ENCODE data around the gene SMARCA2. TPM values are rescaled to one million over a fixed set of nuclear protein-coding genes. Genes with fewer than 3 reads are reported as not detected.

Gene SMARCA2
- polyA plus RNA-seq, 1 donor from 2014 or later: 150 TPM

DNA sequence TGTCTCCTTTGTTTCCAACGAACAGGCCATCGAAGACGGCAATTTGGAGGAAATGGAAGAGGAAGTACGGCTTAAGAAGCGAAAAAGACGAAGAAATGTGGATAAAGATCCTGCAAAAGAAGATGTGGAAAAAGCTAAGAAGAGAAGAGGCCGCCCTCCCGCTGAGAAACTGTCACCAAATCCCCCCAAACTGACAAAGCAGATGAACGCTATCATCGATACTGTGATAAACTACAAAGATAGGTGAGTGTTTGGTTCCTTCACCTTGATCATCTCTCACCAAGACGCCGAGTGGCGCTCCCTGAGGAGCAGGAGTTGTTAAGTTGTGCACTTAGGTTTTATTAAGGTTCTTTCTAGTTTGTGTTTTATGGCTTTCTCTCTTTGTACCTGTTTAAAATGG lies 146.5 kb downstream of the SMARCA2 start:
- Histone ChIP-seq H3K9me3 (ENCODE audit: low read length) (no peaks in the 10 kb centered on the region), H3K79me2 (replicated peaks; ENCODE audit: insufficient read depth, low read length) (peaks cover 5% of the 10 kb centered on the region), H2AFZ (ENCODE audit: low read depth, low read length) (no peak overlapping the region), H3K27ac (ENCODE audit: low read length) (no peak overlapping the region), H4K20me1 (ENCODE audit: insufficient read depth) (no peaks in the 10 kb centered on the region), H3K9ac (ENCODE audit: low read length) (no peak overlapping the region), H3K9me2 (ENCODE audit: insufficient read depth, low read length) (no peaks in the 10 kb centered on the region), H3K4me2 (ENCODE audit: low read length) (no peak overlapping the region), H3K36me3 (ENCODE audit: insufficient read depth, low read length) (no peaks in the 10 kb centered on the region), H3K27me3 (ENCODE audit: insufficient read depth, low read depth, low read length) (no peaks in the 10 kb centered on the region), H3F3A (ENCODE audit: insufficient read depth, low read length, poor library complexity, severe bottlenecking) (peaks cover 6% of the 10 kb centered on the region), H3K4me3 (ENCODE audit: low read length) (no peak overlapping the region)
- TF ChIP-seq EZH2 (IDR thresholded peaks at IDR 0.05; ENCODE audit: borderline replicate concordance, insufficient read depth, low read length, poor library complexity, severe bottlenecking) (no peak), POLR2AphosphoS5 (IDR thresholded peaks at IDR 0.05) (no peak), MXI1 (conservative IDR thresholded peaks at IDR 0.05; ENCODE audit: poor library complexity, severe bottlenecking) (no peak), EP300 (conservative IDR thresholded peaks at IDR 0.05; ENCODE audit: poor library complexity, severe bottlenecking) (no peak), SMC3 (conservative IDR thresholded peaks at IDR 0.05; ENCODE audit: poor library complexity) (no peak), RAD21 (conservative IDR thresholded peaks at IDR 0.05) (no peak), TAF1 (IDR thresholded peaks at IDR 0.05; ENCODE audit: low read depth) (no peak)
- TF ChIP-seq, protein P1, sequence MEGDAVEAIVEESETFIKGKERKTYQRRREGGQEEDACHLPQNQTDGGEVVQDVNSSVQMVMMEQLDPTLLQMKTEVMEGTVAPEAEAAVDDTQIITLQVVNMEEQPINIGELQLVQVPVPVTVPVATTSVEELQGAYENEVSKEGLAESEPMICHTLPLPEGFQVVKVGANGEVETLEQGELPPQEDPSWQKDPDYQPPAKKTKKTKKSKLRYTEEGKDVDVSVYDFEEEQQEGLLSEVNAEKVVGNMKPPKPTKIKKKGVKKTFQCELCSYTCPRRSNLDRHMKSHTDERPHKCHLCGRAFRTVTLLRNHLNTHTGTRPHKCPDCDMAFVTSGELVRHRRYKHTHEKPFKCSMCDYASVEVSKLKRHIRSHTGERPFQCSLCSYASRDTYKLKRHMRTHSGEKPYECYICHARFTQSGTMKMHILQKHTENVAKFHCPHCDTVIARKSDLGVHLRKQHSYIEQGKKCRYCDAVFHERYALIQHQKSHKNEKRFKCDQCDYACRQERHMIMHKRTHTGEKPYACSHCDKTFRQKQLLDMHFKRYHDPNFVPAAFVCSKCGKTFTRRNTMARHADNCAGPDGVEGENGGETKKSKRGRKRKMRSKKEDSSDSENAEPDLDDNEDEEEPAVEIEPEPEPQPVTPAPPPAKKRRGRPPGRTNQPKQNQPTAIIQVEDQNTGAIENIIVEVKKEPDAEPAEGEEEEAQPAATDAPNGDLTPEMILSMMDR (IDR thresholded peaks at IDR 0.05; ENCODE audit: poor library complexity, severe bottlenecking): no peak
- TF ChIP-seq, protein P2, sequence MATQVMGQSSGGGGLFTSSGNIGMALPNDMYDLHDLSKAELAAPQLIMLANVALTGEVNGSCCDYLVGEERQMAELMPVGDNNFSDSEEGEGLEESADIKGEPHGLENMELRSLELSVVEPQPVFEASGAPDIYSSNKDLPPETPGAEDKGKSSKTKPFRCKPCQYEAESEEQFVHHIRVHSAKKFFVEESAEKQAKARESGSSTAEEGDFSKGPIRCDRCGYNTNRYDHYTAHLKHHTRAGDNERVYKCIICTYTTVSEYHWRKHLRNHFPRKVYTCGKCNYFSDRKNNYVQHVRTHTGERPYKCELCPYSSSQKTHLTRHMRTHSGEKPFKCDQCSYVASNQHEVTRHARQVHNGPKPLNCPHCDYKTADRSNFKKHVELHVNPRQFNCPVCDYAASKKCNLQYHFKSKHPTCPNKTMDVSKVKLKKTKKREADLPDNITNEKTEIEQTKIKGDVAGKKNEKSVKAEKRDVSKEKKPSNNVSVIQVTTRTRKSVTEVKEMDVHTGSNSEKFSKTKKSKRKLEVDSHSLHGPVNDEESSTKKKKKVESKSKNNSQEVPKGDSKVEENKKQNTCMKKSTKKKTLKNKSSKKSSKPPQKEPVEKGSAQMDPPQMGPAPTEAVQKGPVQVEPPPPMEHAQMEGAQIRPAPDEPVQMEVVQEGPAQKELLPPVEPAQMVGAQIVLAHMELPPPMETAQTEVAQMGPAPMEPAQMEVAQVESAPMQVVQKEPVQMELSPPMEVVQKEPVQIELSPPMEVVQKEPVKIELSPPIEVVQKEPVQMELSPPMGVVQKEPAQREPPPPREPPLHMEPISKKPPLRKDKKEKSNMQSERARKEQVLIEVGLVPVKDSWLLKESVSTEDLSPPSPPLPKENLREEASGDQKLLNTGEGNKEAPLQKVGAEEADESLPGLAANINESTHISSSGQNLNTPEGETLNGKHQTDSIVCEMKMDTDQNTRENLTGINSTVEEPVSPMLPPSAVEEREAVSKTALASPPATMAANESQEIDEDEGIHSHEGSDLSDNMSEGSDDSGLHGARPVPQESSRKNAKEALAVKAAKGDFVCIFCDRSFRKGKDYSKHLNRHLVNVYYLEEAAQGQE (IDR thresholded peaks at IDR 0.05; ENCODE audit: borderline replicate concordance): no peak

DNA sequence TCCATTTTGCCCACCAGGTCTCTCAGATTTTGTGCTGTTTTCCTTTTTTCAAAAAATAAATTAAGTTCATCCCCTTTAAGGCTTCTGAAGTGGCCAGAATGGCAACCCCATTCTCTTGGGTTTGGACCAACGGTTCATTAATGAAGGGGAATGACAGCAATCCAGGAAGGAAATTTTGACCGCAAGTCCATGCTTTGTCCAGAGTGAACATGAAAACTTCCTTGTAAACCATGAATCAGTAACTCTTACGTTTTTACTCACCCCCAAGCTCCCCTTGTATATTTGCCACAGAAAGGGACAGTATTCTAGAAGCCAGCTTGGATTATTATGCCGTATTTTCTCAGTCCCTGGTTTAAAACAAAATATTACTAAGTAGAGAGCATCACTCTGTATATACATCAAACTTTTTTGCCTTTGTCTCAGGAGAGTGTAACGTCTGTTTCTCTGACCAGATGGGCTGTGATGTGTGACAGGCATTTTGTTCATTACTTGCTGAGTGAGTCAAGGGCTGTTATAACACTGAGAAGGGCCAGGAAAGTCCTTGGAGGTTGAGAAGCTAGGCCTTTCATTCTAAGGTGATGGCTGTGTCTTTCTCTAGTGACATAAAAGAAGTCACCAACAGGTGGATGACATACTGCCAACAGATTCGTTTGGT lies 148.2 kb downstream of the SMARCA2 start:
- H4K20me1 ChIP-seq (ENCODE audit: insufficient read depth): no peaks in the 10 kb centered on the region
- no peaks in the 10 kb centered on the region for H3K27me3 ChIP-seq (ENCODE audit: insufficient read depth, low read depth, low read length)
- no peaks in the 10 kb centered on the region for H3K9me2 ChIP-seq (ENCODE audit: insufficient read depth, low read length)
- no peak overlapping the region for H2AFZ ChIP-seq (ENCODE audit: low read depth, low read length)
- H3F3A ChIP-seq (ENCODE audit: insufficient read depth, low read length, poor library complexity, severe bottlenecking): peaks cover 6% of the 10 kb centered on the region
- no peak overlapping the region for H3K4me2 ChIP-seq (ENCODE audit: low read length)
- TF ChIP-seq SMC3 (conservative IDR thresholded peaks at IDR 0.05; ENCODE audit: poor library complexity) (no peak), TAF1 (IDR thresholded peaks at IDR 0.05; ENCODE audit: low read depth) (no peak), MXI1 (conservative IDR thresholded peaks at IDR 0.05; ENCODE audit: poor library complexity, severe bottlenecking) (no peak), EZH2 (IDR thresholded peaks at IDR 0.05; ENCODE audit: borderline replicate concordance, insufficient read depth, low read length, poor library complexity, severe bottlenecking) (no peak), EP300 (conservative IDR thresholded peaks at IDR 0.05; ENCODE audit: poor library complexity, severe bottlenecking) (no peak), RAD21 (conservative IDR thresholded peaks at IDR 0.05) (no peak), POLR2AphosphoS5 (IDR thresholded peaks at IDR 0.05) (no peak)
- TF ChIP-seq, protein P2 (IDR thresholded peaks at IDR 0.05; ENCODE audit: borderline replicate concordance): no peak
- TF ChIP-seq, protein P1 (IDR thresholded peaks at IDR 0.05; ENCODE audit: poor library complexity, severe bottlenecking): no peak
- no peaks in the 10 kb centered on the region for H3K9me3 ChIP-seq (ENCODE audit: low read length)
- H3K36me3 ChIP-seq (ENCODE audit: insufficient read depth, low read length): no peaks in the 10 kb centered on the region
- H3K9ac ChIP-seq (ENCODE audit: low read length): no peak overlapping the region
- H3K27ac ChIP-seq (ENCODE audit: low read length): no peak overlapping the region
- peaks cover 3% of the 10 kb centered on the region for H3K79me2 ChIP-seq (replicated peaks; ENCODE audit: insufficient read depth, low read length)
- no peak overlapping the region for H3K4me3 ChIP-seq (ENCODE audit: low read length)
